HG03159 (cell line): ENCODE results near the gene PLEKHG3.
A peak's percentile ranks its signal among the peaks of the same experiment; 100 is the strongest.

Experiments
- ATAC-seq: cut with Tn5 transposase; IDR thresholded peaks from one replicate; pipeline ENCODE4 v1.9.1; 2021; ENCODE audit warnings: mild to moderate bottlenecking, moderate library complexity; ENCODE audit not compliant: unreplicated experiment

The PLEKHG3 gene

GRCh38 chr14:64762044-64763034 lies 58.1 kb downstream of the PLEKHG3 start:
- ATAC-seq: no peak

- ATAC-seq: no peak
Measured at GRCh38 chr14:64763085-64763782, 59.0 kb downstream of the PLEKHG3 start.

GRCh38 chr14:64763801-64764621 lies 59.8 kb downstream of the PLEKHG3 start:
- ATAC-seq: no peak

- ATAC-seq: peak; percentile 70
Measured at GRCh38 chr14:64764641-64765520, 60.7 kb downstream of the PLEKHG3 start.

GRCh38 chr14:64765740-64766302 lies 61.6 kb downstream of the PLEKHG3 start:
- no peak for ATAC-seq

DNA sequence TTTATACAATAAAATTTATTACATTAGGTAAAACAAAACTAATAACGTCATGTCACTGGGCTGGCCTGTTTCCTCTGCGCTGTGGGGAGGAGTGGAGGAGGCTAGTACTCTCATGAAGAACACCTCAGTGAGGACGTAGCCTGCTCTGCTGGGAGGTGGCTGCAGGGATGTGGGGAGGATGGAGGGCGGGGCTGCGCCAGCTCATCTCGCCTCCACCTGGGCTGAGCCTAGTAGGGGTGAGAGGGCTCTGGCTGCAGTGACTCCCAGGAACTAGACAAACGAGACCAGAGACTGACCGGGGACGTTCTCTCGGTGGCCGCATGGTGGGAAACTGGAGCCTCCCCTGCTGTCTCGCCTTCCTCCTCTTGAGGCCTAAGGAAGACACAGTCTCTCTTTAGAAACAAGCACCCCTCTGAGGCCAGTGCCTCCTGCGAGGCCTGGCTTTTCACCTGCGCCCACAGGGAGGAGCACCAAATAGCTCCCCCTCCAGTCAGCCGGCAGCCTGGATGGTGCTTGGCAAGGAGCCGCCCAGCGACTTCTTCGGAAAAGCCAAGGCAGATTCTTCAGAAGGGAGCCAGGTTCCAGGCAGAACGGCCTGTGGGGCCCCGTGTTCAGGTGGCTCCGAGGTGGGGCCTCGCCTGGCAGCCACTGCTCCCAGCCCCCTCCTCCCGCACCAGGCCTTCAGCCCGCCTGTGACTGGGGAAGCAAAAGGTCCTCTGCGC lies 62.4 kb downstream of the PLEKHG3 start:
- ATAC-seq: no peak

DNA sequence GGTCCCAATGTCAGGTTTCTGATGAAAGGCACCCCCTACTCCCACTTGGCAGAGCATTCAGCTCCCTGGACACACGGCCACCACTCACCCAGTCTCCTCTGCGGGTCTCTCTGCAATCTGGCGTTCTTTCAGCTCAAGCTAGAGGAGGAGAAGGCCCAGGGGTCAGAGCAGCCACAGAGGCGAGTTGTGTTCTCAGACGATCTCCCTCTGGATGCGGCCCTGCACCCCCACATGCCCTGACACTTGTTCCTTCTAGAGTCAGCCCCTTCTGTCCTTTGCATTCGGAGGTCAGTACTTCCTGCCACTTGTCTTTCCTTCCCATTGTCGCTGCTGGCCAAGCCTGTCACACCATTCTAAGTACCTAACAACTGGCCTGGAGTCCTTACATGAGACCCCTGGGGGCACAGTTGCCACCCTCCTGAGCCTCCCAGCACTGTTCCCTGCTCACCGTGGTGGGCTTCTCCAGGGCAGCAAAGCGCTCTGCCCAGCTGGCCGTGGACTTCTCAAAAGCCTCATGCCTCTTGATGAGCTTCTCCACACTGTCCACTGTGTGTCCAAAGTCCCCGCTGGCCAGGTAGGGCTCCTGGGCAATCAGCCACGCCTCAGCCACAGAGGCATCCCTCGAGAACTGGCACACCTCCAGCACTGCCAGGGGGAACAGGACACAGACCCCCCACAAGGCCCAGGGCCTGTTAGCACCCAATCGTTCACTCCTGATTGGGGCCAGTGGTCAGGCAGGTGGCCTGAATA lies 63.2 kb downstream of the PLEKHG3 start:
- ATAC-seq: no peak

- ATAC-seq: no peak
Measured at GRCh38 chr14:64768401-64769095, 64.3 kb downstream of the PLEKHG3 start.

DNA sequence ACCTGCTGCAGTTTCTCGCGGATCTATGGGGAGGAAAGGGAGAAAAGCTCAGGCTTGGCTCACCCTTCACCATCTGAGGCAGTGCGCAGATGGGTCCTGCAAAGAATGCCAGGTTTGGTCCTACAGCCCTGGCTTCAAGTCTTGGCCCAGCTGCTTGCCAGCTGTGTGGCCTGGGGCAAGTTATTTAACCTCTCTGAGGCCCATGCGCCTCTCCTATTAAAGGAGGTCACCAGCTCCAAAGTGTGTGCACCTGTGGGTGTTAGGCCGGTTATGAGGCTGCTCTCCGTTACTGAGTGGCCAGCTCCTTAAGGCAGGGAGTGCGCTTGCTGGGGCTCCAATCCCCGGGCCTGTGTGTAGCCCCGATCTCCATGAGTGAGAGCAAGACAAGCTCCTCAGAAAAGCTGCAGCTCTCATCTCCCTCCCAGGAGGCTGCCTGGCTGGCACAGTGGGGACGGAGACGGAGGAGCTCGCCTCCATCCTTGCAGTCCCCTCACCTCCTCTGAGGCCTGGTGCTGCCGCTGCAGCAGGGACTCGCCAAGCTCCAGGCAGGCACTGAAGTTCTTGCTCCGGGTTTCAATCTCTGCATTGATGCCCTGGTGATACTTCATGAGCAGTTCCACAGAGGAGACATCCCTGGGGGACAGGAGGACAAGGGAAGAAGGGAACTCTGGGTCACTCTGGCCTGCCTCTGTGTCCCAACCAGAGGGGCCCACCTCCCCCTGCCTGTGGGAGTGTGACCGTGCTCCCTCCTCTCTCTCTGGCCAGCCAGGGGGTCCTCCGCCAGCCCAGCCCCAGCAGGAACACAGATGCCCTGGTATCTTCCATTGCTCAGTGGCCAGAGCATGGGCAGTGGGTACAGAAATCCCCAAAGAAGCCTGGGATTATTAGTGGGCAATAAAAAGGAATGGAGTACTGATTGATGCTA lies 65.1 kb downstream of the PLEKHG3 start:
- no peak for ATAC-seq

GRCh38 chr14:64770751-64771150 lies 66.5 kb downstream of the PLEKHG3 start:
- no peak for ATAC-seq

- ATAC-seq: no peak
Measured at GRCh38 chr14:64771161-64771560, 66.9 kb downstream of the PLEKHG3 start.

DNA sequence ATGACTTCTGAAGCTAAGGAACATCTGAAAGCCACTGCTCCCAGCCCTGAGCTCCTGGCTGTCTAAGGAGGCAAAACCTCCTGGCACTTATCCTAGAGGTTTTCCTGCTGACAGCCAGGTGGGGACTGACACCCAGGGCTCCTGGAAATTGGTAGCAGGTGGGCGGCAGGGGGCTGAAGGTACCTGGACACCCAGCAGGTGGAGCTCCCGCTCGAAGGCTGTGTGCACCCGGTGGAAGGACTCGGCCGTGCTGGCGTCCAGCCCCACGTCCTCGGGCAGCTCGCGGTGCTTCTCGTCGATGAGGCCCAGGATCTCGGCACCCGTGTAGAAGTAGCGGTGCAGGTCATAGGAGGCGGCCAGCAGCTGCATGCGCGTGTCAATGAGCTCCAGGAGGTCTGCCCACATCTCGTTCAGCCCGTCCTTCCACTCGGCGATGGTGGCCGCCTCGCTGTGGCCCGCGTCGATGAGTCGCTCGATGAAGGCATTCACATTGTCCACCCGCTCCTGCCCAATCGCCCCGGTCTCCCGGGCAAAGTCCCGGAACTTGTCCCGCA lies 68.2 kb downstream of the PLEKHG3 start:
- no peak for ATAC-seq

DNA sequence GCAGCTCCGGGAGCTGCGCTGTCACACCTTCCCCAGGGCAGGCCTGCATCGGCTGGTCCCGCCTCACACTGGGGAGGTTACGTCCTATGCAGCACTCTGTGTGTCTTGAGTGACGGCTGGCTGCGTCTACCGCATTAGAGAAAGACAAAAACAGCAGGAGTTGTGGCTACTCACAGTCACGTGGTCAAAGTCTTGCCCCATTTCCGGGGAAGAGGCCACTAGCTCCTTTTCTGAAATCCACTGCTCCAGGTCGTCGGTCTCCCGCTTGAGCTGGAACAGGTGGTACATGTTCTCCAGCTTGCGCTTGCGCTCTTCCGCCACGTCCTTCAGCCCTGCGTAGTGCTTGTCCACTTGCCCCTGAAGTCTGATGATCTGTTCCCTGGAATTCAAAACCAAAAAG lies 68.8 kb downstream of the PLEKHG3 start:
- no peak for ATAC-seq

- no peak for ATAC-seq
Measured at GRCh38 chr14:64773577-64773976, 69.4 kb downstream of the PLEKHG3 start.

GRCh38 chr14:64774272-64774671 lies 70.0 kb downstream of the PLEKHG3 start:
- ATAC-seq: no peak

- no peak for ATAC-seq
Measured at GRCh38 chr14:64775081-64775777, 71.0 kb downstream of the PLEKHG3 start.
